Loucy (cell line): Measurements from ENCODE around the gene NUAK2.

ENCODE experiments used
- EZH2phosphoT487 ChIP-seq: fragments of 200-600 bp; IDR thresholded peaks from 2 replicates; pipeline ENCODE4 v1.6.1; 2018; ENCODE audit warnings: antibody characterized with exemption, mild to moderate bottlenecking, moderate library complexity, borderline replicate concordance
- TF ChIP-seq, protein P1 (sequence below): fragments of 200-600 bp; sonication (generic); conservative IDR thresholded peaks from 2 replicates; pipeline ENCODE4 v1.5.1; 2014; ENCODE audit warnings: mild to moderate bottlenecking, antibody characterized with exemption, low read length

DNA sequence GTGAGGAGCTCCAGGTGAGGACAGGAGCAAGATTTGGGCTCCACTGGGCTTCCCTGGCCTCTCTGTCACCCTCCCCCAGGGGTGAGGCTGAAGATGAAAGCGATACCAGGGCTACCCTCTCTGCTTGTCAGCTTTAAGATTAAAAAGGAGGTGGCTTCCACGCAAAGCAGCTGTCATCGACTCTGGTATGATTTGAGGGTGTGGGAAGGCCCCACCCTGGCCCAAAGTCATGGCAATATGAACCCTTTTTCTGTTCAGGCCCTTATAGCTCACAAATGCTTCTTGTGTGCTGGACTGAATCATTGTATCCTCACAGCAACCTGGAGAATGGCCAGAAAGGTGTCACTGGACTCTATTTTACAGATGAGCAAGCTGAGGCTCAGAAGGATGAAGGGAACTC is 41.6 kb downstream of the NUAK2 start:
- TF ChIP-seq, protein P1, sequence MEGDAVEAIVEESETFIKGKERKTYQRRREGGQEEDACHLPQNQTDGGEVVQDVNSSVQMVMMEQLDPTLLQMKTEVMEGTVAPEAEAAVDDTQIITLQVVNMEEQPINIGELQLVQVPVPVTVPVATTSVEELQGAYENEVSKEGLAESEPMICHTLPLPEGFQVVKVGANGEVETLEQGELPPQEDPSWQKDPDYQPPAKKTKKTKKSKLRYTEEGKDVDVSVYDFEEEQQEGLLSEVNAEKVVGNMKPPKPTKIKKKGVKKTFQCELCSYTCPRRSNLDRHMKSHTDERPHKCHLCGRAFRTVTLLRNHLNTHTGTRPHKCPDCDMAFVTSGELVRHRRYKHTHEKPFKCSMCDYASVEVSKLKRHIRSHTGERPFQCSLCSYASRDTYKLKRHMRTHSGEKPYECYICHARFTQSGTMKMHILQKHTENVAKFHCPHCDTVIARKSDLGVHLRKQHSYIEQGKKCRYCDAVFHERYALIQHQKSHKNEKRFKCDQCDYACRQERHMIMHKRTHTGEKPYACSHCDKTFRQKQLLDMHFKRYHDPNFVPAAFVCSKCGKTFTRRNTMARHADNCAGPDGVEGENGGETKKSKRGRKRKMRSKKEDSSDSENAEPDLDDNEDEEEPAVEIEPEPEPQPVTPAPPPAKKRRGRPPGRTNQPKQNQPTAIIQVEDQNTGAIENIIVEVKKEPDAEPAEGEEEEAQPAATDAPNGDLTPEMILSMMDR: no peak
- TF ChIP-seq EZH2phosphoT487: no peak
